Endodermal cell (in vitro differentiated cells): ENCODE data around the gene ELMO3. TPM values are rescaled to one million over a fixed set of nuclear protein-coding genes. Genes with fewer than 3 reads are reported as not detected.

Source experiments
- DNase-seq: peaks from one replicate; pipeline ENCODE4 v3.0.0-alpha.2; 2017
- H3K27ac ChIP-seq: 2 replicates; pipeline ENCODE4 v1.5.1; 2013; ENCODE audit warnings: mild to moderate bottlenecking, low read depth, low read length, moderate library complexity
- H3K27me3 ChIP-seq: 2 replicates; pipeline ENCODE4 v1.6.1; 2013; ENCODE audit warnings: mild to moderate bottlenecking, low read length, moderate library complexity; ENCODE audit not compliant: insufficient read depth, control insufficient read depth, poor library complexity, severe bottlenecking
- H3K36me3 ChIP-seq: 2 replicates; pipeline ENCODE4 v1.7.0; 2013; ENCODE audit warnings: mild to moderate bottlenecking, low read length, moderate library complexity; ENCODE audit not compliant: control insufficient read depth, insufficient read depth
- H3K4me1 ChIP-seq: one replicate; pipeline ENCODE4 v1.7.0; 2013; ENCODE audit warnings: low read length; ENCODE audit not compliant: control insufficient read depth, insufficient read depth
- H3K4me3 ChIP-seq: 2 replicates; pipeline ENCODE4 v1.5.1; 2013; ENCODE audit warnings: mild to moderate bottlenecking, low read length, moderate library complexity
- H3K9ac ChIP-seq: 2 replicates; pipeline ENCODE4 v1.6.1; 2013; ENCODE audit warnings: mild to moderate bottlenecking, low read length, moderate library complexity; ENCODE audit not compliant: poor library complexity, severe bottlenecking; ENCODE audit errors: extremely low read depth
- H3K9me3 ChIP-seq: 2 replicates; pipeline ENCODE4 v1.6.1; 2013; ENCODE audit warnings: mild to moderate bottlenecking, low read length, moderate library complexity; ENCODE audit not compliant: control insufficient read depth
- H3K27ac Mint-ChIP-seq: 2 replicates; pipeline ENCODE4 v1.8.0; 2020; ENCODE audit warnings: mixed read lengths
- H3K27me3 Mint-ChIP-seq: 2 replicates; pipeline ENCODE4 v1.8.0; 2021; ENCODE audit warnings: mild to moderate bottlenecking, mixed read lengths; ENCODE audit not compliant: insufficient read depth
- H3K36me3 Mint-ChIP-seq: 2 replicates; pipeline ENCODE4 v1.8.0; 2020; ENCODE audit warnings: low read depth, mixed read lengths
- H3K4me1 Mint-ChIP-seq: 2 replicates; pipeline ENCODE4 v1.8.0; 2020; ENCODE audit warnings: mixed read lengths
- H3K4me3 Mint-ChIP-seq: 2 replicates; pipeline ENCODE4 v1.8.0; 2020; ENCODE audit warnings: mild to moderate bottlenecking, moderate library complexity, mixed read lengths
- H3K9me3 Mint-ChIP-seq: 2 replicates; pipeline ENCODE4 v1.8.0; 2020; ENCODE audit warnings: mild to moderate bottlenecking, mixed read lengths
- CTCF ChIP-seq: fragments of 200-600 bp; sonication (generic); conservative IDR thresholded peaks from 2 replicates; pipeline ENCODE4 v1.5.0; 2021; ENCODE audit warnings: antibody characterized with exemption, mild to moderate bottlenecking
- WGBS, 2 experiments: methylation state at CpG; one replicate each; pipeline versions ENCODE4 v1.1.5 to v1.1.7; 2013; ENCODE audit warnings: missing lambda C conversion rate in 2 of 2, mixed read lengths in 1 of 2; ENCODE audit not compliant: insufficient coverage in 1 of 2, insufficient read length in 1 of 2; 5-methylcytosine and 5-hydroxymethylcytosine counted together
- total RNA-seq, 2 donors: library from RNA; stranded (reverse); fragmentation: NEBNext Ultra II Directional in 1 of 2; extraction: Animal tissue kit (Norgen Biotek cat#: 25700) in 1 of 2; gene quantifications; 2 replicates in 1 of 2; 3 replicates in 1 of 2; pipeline ENCODE4 v1.2.1, GENCODE V29; 2021

The ELMO3 gene
- total RNA-seq, 2 donors from 2014 or later = 5.6 to 6.4 TPM

GRCh38 chr16:67238278-67238575, 39.3 kb downstream of the ELMO3 start:
- WGBS, 2 experiments = 98 to 100% methylated on average over 3 of the region's 3 CpGs
- Histone ChIP-seq H3K9ac (no peak overlapping the region), H3K4me3 (no peak overlapping the region), H3K4me1 (peaks cover 8% of the 10 kb centered on the region), H3K36me3 (peaks cover 92% of the 10 kb centered on the region), H3K27ac (no peak overlapping the region), H3K9me3 (no peaks in the 10 kb centered on the region), H3K27me3 (no peaks in the 10 kb centered on the region)
- Mint-ChIP-seq H3K9me3 (no peaks in the 10 kb centered on the region), H3K4me1 (peaks cover 8% of the 10 kb centered on the region), H3K27ac (no peak overlapping the region), H3K36me3 (peaks cover 48% of the 10 kb centered on the region), H3K4me3 (no peak overlapping the region), H3K27me3 (no peaks in the 10 kb centered on the region)
- peak; percentile 35 for DNase-seq
- TF ChIP-seq CTCF = no peak

- Histone ChIP-seq H3K4me1 (peaks cover 14% of the 10 kb centered on the region), H3K4me3 (no peak overlapping the region), H3K36me3 (peaks cover 92% of the 10 kb centered on the region), H3K9me3 (no peaks in the 10 kb centered on the region), H3K9ac (no peak overlapping the region), H3K27ac (no peak overlapping the region), H3K27me3 (no peaks in the 10 kb centered on the region)
- H3K36me3 Mint-ChIP-seq = peaks cover 44% of the 10 kb centered on the region
- no peak overlapping the region for H3K4me3 Mint-ChIP-seq
- no peaks in the 10 kb centered on the region for H3K27me3 Mint-ChIP-seq
- no peak for TF ChIP-seq CTCF
- no peak overlapping the region for H3K27ac Mint-ChIP-seq
- H3K9me3 Mint-ChIP-seq = no peaks in the 10 kb centered on the region
- 96 to 98% methylated on average over 8 to 9 of the region's 9 CpGs for whole genome bisulfite sequencing, 2 experiments
- no peak for DNase-seq
- H3K4me1 Mint-ChIP-seq = peaks cover 8% of the 10 kb centered on the region
Observed at GRCh38 chr16:67238806-67239470, 40.0 kb downstream of the ELMO3 start.

GRCh38 chr16:67240506-67240905, 41.6 kb downstream of the ELMO3 start:
- no peak overlapping the region for H3K4me3 ChIP-seq
- Mint-ChIP-seq H3K36me3 (peaks cover 33% of the 10 kb centered on the region), H3K9me3 (no peaks in the 10 kb centered on the region), H3K27me3 (no peaks in the 10 kb centered on the region), H3K4me1 (peaks cover 14% of the 10 kb centered on the region), H3K27ac (peak overlapping the region; percentile 52), H3K4me3 (no peak overlapping the region)
- H3K27me3 ChIP-seq = no peaks in the 10 kb centered on the region
- peaks cover 24% of the 10 kb centered on the region for H3K4me1 ChIP-seq
- no peak overlapping the region for H3K9ac ChIP-seq
- DNase-seq = peak; percentile 21
- no peak overlapping the region for H3K27ac ChIP-seq
- peaks cover 88% of the 10 kb centered on the region for H3K36me3 ChIP-seq
- no peaks in the 10 kb centered on the region for H3K9me3 ChIP-seq
- TF ChIP-seq CTCF = no peak
- 95% methylated on average over 4 of the region's 4 CpGs; no CpG with 5 or more reads in 1 of the 2 experiments for WGBS, 2 experiments
